ENCODE data around the gene PLPP4.

PLPP4 gene

DNA sequence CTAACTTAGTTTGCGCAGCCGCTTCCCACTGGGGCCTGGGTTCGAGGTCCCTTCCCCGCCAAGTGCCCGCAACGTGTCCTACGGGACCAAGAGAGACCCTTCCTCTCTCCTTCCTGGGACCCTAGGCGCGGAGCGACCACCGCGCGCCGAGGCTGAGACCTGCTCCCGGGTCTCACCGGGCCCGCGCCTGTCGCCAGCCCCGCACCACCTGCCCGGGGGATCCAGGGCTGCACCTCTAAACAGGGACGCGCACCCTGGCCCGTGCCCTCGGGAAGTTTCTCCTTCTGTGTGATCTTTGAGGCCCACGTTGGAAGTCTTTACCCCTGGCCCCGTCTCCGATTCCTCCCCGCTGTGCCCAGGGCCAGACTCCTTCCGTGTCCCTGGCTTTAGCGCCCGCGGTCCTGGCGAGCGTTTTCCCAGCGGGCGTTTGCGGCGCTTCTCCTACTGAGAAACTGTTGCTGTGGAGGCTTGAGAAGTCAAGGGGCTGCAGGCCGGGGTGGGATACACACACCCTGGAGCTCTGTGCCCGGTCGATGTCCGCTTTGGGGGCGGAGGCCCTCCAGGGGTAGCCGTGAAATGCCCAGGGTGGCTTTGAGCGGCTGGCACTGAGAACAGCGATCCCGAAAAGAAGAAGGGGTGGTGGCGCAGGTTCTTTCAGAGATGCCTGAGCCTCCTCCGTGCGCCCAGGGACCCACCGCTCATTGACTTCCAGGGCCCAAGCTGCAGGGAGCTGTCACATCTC is 575 bp downstream of the PLPP4 start:
- DNase-seq, result no peak

DNA sequence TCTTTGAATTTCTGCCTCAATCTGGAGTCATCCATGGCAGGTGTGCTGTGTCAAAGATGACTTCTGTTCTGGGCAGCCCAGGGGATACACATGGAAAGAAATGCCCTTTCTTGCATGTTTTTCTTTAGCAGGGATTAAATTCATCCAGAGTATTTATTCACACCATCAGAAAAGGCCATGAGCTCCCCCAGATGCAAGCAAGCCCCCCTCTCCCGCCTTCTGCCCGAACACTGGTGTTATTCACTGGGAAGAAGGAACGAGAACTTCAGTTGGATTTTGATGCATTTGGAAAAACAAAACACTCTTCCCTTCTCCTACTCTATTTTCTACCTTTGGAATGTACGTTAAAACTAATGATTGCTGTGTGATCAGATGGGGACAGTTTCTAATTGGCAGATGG is 1.4 kb downstream of the PLPP4 start:
- DNase-seq, result no peak

DNA sequence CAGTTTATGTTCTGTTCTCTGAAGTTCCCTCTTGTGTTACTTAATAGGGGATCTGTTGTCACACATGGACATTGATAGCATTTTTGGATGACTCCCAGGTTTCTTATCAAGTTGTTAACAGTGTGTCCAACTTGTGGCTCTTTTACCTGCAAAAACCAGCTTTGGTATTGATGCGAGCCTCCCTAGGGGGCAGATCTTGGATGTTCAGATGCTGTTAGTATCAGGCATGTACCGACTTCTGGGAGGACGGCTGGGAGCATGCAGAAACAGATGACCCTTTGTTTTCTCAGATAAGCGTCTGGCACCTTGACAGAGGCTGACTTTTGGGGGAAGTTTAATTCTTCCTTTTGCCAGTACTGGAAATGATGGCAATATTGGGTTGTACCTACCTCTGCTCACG is 2.2 kb downstream of the PLPP4 start:
- no peak for DNase-seq

DNA sequence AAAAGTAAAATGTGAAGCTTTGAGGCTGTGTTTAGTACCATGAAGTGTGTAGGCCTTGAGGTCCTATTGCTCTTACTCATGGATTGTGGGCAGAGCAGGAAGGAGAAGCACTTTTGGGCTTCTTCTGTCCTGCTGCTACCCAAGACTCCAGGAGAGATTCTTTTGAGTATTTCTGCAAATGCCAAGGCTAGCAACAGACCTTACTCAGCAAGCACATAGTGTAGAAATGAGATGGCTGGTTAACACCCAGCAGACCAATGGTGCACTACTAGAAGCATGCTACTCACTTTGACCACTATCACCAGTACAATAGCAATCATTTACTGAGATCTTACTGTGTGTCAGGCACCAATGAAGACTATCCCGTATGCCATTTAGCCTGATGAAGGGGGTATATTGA is 3.2 kb downstream of the PLPP4 start:
- DNase-seq, result no peak

DNA sequence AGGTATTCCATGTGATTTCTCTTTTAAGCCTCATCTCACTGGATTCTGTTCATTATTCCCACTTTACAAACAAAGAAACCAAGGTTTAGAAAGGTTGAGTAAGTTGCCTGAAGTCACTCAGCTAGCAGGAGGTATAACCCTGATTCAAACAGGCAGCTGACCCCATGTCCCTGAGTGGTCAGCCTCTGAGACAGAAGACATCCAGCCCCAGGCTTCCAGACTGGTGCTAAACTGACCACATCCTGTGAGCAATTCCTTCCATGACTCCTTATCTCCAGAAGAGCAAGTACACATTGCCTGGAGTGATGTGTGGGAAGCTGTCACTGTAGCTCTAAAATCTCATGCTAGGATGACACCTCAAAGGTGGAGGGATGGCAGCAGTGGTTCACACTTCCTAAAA is 3.7 kb downstream of the PLPP4 start:
- DNase-seq, result no peak

DNA sequence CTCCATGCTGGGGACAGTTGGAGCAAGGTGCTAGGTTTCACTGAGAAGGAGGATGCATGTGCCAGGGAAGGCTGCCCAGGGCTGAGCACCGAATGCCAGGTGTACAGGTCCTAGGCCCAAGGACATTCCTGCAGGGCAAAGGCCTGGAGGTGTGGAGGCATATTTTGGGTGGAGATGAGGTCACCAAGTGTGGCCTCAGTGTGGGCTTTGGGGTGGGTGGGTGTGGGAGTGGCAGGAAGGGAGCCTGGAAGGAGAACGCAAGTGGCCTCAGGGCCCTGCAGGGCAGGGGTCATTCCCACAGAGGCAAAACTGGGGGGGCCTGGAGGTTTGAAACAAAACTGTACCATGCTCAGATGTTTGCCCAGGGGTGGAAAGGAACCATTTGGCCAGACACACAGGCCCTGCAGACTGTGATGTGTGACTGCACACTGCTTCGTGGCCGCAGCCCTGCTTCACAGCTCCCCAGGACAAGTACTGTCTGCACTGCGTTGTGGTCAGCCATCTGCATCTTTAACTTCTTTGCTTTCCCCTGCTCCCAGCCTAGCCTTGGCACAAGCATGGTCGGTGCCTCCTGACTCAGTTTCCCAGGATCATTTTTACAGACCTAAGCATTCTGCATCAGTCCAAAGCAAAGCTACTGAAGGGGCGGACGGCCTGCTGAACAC is 5.1 kb downstream of the PLPP4 start:
- DNase-seq, result no peak

DNA sequence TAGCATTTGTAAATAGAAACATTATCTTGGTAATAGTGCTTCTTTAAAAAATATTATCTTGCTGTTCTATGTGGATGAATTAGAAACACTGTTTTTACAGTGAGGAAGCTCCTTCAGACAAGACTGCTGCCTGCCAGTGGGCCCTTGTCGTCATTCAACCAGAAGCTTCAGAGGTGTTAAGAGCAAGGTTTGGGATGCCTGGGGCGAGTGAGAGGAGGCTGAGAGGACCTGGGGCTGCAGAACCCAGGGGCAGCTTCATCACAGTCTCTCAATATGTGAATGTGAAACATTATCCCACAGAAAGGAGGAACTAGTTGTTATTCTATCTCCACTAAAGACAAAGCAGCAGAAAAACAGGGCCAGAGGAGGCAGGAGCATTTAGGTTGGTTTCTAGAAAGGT is 8.1 kb downstream of the PLPP4 start:
- no peak for DNase-seq

DNA sequence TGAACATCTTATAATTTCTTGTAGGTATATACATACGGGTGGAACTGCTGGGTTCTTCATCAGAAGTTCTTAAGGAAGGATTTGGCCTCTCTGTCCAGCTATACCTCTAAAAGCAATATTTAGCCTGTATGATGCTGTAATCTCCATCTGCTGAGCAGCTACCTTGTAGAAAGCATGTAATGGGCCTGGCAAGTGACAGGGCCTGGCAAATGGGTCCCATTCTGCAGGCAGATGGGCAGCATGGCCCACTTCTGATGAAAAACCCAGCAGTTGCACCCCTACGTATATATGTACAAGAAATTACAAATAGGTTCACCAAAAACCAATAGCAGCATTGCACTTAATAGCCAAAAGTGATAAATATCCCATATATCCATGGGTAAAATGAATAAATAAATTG is 9.0 kb downstream of the PLPP4 start:
- DNase-seq, result no peak

DNA sequence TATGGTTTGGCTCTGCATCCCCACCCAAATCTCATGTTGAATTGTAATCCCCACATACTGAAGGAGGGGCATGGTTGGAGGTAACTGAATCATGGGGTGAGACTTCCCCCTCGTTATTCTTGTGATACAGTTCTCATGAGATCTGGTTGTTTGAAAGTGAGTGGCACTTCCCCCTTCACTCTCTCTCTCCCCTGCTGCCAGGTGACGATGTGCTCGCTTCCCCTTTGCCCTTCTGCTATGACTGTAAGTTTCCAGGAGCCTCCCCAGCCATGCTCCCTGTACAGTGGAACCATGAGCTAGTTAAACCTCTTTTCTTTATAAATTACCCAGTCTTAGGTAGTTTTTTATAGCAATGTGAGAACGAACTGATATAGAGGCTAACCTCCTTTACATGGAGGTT is 16.6 kb downstream of the PLPP4 start:
- DNase-seq, result no peak

DNA sequence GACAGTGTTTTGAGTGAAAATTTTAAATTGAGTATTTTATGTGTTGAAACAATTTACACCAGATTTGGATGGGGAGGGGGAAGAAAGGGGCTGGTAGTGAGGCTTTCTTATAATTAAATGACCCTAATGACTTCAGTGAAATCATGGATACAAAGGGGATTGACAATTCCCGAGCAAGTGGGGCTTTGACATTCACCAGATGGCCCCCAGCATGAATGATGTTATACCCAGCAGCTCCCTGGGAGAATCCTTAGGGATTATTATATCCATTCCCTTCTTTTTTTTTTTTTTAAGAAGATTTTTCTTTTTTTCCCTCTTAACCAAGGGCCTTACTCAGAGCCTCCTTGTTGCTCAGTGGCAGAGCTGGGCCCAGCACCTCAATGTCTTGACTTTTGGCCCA is 17.9 kb downstream of the PLPP4 start:
- DNase-seq, result no peak

DNA sequence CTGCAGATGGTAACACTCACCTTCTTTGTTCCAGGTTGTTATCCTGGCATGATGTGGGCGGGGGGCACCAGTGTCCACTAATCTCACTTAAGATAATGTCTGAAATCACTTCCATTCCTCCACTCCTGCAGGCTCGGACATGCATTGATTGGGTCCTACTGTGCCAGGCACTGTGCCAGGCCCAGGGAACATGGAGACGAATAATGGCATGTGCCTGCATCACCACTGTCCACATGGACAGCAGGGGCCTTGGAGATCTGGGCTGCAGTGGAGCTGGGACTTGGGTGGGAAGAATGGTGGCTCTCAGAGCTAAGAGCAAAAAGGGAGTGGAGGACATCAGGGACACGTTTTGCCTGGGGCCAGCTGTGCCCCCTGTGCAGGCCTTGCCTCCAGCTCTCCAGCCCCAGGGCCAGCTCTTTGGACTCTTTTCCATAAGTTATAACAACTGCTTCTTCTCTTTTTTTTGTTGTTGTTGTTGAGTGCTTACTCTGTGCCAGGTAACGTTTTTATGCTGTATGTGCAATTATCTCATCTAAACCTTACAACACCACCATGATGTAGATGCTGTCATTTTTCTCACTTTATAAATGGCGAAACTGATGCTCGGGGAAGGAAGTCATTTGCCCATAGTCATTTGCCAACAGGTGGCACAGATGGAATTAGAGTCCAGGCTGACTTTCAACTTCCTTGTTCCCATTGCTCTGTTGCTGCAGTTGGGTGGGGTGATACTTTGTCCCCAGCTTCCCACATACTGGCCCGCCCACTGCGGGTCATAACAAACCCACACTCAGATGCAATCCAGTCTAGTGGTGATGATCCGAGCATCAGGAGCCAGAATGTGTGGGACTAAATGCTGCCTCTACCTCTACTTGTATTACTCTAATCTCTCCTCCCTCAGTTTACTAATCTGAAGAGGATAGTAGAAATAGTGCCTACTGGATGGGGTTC is 19.1 kb downstream of the PLPP4 start:
- DNase-seq, result no peak

DNA sequence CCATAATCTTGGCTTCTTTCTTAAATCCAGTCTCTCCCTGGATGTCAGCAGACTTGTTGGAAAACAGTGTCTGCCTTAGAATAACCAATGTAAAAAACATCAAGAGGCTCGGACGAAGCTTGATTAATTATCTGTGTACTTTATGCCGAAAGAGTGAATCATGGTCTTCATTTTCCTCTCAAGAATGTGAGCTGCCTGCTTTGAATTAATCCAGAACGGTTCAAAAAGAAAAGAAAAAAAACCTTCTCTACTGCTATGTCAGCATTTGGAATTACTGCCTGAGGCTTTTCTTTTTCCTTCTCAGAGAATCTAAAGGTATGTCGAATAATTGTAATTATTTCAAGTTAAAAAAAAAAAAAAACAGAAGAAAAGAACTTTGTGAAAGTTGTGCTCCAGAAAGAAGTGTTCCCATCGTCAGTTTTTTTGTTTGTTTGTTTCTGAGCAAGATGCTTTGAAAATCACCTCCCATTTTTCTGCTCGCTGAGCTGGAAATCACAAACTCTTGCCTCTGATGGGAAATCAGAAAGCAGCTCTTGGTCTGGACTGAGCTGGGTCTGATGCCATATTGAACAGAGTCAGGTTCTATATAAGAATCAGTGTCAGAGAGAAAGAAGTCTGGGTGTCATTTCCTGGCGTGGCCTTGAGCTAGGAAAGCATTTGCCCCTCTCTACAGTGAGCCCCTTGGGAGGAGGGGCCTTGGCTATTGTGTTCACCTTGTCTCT is 20.2 kb downstream of the PLPP4 start:
- DNase-seq, result no peak

DNA sequence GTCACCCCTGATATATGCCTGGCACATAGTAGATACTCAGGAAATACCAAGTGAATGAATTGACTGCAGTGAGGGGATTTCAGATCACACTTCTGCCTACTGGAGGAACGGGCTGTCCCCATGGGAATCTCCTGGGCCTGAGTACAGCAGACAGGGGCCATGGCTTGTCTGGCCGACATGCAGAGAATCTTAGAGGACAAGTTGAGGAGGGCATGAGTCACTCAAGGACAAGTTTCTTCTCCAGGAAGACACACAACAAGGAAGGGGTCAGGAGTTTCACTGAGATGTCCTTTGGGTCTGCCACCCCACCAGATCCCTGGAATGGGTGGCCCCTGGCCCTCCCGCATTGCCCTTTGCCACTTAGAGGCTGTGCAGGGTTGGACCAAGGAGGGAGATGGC is 20.7 kb downstream of the PLPP4 start:
- no peak for DNase-seq

DNA sequence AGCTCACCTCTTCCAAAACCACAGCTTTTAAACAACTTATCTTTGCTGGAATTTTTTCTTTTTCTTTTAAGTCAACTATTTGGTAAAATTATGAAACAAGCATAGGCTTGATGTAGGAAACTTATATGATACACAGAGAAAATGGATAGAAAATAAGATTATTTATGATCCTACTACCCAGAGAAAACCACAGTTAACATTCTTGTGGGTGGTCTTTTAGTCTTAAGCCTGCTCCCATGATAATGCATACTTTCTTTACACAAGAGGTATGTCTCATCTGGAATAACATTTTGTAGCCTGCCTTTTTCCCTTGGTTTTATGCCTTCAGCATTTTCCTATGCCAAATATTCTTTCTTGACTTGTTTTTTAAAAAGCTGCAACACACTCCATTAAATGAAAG is 21.4 kb downstream of the PLPP4 start:
- no peak for DNase-seq

DNA sequence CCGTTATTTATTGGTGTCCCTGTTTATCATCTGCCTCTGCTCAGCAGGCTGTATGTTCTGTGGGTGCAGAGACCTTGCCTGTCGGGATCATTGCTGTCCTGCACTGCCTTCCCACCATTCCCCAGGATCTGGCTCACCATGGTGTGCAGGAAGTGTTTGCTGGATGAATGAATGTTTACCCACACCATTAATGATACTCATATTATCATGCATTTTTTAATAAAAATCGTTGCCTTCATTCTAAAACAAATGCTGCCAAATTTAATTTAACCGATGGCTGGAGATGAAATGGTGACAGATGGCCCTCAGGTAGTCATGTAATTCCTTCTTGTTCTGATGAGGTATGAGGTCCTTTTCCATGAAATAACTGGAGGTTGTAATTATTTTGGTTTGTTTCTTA is 22.5 kb downstream of the PLPP4 start:
- no peak for DNase-seq

DNA sequence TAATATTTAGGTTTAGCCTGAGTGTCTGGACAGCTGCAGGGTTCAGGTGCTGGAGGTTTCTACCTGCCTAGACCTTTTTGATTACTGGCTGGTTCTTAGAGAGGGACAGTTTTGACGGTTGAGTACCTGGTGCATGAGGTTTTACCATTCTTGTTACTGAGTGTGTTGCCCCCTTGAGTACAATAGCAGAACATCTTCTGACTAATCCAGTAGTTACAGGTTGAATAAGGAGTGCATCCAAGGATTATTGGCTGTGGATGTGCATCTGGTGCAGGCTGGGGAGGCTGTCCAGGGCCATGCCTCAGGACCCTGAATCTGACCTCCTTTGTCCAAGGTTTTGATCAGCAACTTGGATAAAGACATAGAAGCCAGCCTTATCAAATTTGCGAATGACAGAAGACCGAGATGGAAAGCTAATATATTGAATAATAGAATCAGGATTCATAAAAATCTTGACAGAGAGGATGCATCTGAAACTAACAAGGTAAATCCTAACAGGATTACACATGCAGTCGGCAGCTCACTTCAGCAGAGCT is 23.1 kb downstream of the PLPP4 start:
- no peak for DNase-seq

DNA sequence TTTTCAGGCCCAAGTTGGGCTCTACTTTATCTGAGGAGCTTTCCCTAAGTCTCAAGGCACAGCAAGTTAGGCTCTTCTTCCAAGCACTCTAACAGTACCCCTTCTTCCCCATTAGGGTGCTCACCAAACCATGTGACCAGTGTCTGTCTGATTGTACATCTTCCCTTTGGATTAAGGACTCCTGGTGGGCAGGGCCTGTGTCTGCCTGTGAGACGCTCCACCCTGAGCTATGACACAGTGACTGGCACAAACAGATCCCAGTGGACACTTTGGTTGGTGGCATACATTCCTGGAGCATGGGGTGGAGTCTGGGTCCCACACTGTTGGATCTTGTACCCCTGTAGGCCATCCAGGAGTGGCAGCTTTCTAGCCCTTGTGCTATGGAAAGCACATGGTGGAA is 23.8 kb downstream of the PLPP4 start:
- no peak for DNase-seq

DNA sequence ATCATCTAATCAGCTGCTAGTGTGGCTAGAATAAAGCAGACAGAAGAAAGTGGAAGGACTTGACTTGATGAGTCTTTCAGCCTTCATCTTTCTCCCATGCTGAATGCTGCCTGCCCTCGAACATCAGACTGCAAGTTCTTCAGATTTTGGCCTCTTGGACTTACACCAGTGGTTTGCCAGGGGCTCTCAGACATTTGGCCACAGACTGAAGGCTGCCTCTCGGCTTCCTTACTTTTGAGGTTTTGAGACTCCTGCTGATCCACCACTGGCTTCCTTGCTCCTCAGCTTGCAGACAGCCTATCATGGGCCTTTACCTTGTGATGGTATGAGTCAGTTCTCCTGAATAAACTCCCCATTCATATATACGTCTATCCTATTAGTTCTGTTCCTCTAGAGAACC is 26.0 kb downstream of the PLPP4 start:
- no peak for DNase-seq

DNA sequence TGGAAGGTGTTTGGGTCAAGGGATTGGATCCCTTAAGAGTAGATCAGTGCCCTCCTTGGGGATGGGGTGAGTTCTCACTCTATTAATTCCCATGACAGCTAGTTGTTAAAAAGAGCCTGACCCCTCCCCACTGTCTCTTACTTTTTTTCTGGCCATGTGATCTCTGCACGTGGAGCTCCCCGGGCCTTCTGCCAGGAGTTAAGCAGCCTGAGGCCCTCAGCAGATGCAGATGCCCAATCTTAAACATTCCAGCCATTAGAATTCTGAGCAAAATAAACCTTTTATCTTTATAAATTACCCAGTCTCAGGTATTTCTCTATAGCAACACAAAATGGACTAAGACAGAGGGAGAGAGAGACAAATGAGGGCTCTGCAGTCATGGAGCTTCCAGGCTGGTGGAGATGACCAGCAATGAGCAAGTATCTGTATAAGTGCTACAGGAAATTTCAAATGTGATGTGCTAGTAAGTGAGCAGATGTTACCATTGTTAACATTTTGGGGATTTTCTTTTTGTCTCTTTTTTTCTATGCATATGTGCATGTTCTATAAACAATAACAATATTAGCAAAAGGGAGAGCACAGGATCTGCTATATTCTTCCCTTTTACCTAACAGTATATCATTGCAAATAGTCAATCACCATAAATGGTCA is 26.7 kb downstream of the PLPP4 start:
- no peak for DNase-seq

DNA sequence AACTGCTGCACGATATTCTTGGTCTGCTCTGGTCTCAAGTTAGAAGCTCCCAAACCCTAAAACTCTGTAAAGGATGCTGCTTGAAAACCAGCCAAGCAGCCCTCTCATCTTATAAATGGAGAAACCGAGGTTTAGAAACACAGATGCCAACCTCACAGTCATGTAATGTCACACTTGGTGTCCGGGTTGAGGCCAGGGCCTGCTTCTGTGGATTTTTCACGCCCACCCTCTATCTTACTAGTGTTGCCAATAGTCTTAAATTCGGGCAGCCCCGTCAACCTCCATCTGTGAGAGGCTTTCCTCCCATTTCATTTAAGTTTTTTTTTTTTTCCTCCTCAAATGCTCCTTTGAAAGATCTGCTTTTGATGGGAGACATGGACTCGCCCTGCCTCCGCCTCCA is 28.9 kb downstream of the PLPP4 start:
- DNase-seq, result no peak

DNA sequence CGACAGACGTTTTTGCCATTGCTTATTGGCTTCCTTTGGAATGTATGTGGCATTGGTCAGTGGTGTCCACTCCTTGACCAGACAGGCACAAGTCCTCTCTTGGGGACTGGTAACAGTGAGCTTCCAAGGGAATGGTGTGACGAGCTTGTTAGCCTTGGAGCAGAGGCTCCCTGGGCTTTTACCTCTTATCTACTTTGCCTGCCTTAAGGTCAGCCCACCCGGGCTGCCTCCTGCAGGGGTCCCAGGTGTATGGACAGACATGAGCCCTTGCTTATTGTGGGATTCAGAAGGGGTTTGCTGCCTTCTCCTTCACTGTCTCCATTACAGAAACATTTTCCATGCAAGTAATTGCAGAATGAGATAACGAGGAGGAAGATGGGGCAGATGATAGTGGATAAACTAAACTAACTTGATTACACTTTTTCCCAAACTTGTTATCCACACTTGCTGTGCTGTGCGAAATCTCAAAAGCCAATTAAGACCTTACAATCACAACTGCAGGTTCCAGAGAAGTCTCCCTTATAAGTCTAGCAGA is 29.7 kb downstream of the PLPP4 start:
- DNase-seq, result no peak

DNA sequence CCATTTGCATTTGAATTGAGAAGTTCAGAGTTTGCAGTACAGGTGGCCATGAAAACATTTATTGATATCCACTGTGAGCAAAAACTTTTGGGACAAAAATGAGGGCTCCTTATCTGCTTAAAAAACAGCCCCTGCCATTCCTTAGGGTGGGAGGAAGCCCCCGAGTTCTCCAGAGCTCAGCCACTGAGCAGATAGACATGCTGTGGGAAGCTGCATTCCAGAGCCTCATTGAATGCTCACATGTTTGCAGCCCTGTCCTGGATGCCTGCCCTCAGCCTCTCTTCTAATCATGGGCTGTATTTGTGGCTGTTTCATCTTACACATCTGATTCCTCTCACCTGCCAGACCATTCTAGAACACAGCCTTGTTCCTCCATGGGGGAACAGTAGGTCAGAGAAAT is 33.3 kb downstream of the PLPP4 start:
- DNase-seq, result no peak

All from activated CD8-positive, alpha-beta memory T cell treated with anti-CD3 and anti-CD28 coated beads, Interleukin-2, amount 50 U/mL, for 48 hours (primary cell).